ENCODE data around the gene SCD. TPM values are rescaled to one million over a fixed set of nuclear protein-coding genes. Genes with fewer than 3 reads are reported as not detected.

The SCD gene
- total RNA-seq, 1 donor from 2014 or later = 298 TPM

- no peak for TF ChIP-seq CTCF (IDR thresholded peaks at IDR 0.05; ENCODE audit: insufficient read depth, low read length, severe bottlenecking)
- FAIRE-seq (no peak), DNase-seq (ENCODE audit: low read depth) (no peak)
- Histone ChIP-seq H3K4me3 (ENCODE audit: low read depth, low read length) (no peak overlapping the region), H3K27me3 (ENCODE audit: control insufficient read depth, insufficient read depth, low read length) (no peaks in the 10 kb centered on the region), H3K36me3 (ENCODE audit: control insufficient read depth, insufficient read depth, low read length) (no peaks in the 10 kb centered on the region)
These were observed 21.7 kb downstream of the SCD start for GRCh38 chr10:100368721-100369120.

GRCh38 chr10:100370714-100371481 lies 23.9 kb downstream of the SCD start:
- DNase-seq (ENCODE audit: low read depth) (peak; percentile 88), FAIRE-seq (no peak)
- H3K36me3 ChIP-seq (ENCODE audit: control insufficient read depth, insufficient read depth, low read length) = no peaks in the 10 kb centered on the region
- H3K4me3 ChIP-seq (ENCODE audit: low read depth, low read length) = no peak overlapping the region
- no peak for TF ChIP-seq CTCF (IDR thresholded peaks at IDR 0.05; ENCODE audit: insufficient read depth, low read length, severe bottlenecking)
- no peaks in the 10 kb centered on the region for H3K27me3 ChIP-seq (ENCODE audit: control insufficient read depth, insufficient read depth, low read length)

- no peaks in the 10 kb centered on the region for H3K36me3 ChIP-seq (ENCODE audit: control insufficient read depth, insufficient read depth, low read length)
- FAIRE-seq (no peak), DNase-seq (ENCODE audit: low read depth) (no peak)
- H3K27me3 ChIP-seq (ENCODE audit: control insufficient read depth, insufficient read depth, low read length) = no peaks in the 10 kb centered on the region
- no peak overlapping the region for H3K4me3 ChIP-seq (ENCODE audit: low read depth, low read length)
- TF ChIP-seq CTCF (IDR thresholded peaks at IDR 0.05; ENCODE audit: insufficient read depth, low read length, severe bottlenecking) = no peak
These were observed 24.5 kb downstream of the SCD start for GRCh38 chr10:100371482-100372027.

- Histone ChIP-seq H3K36me3 (ENCODE audit: control insufficient read depth, insufficient read depth, low read length) (no peaks in the 10 kb centered on the region), H3K4me3 (ENCODE audit: low read depth, low read length) (peak overlapping the region; percentile 33), H3K27me3 (ENCODE audit: control insufficient read depth, insufficient read depth, low read length) (no peaks in the 10 kb centered on the region)
- FAIRE-seq (no peak), DNase-seq (ENCODE audit: low read depth) (no peak)
- no peak for TF ChIP-seq CTCF (IDR thresholded peaks at IDR 0.05; ENCODE audit: insufficient read depth, low read length, severe bottlenecking)
These were observed 25.6 kb downstream of the SCD start for GRCh38 chr10:100372415-100373297.

- no peak for TF ChIP-seq CTCF (IDR thresholded peaks at IDR 0.05; ENCODE audit: insufficient read depth, low read length, severe bottlenecking)
- FAIRE-seq = peak; percentile 23
- no peaks in the 10 kb centered on the region for H3K27me3 ChIP-seq (ENCODE audit: control insufficient read depth, insufficient read depth, low read length)
- H3K36me3 ChIP-seq (ENCODE audit: control insufficient read depth, insufficient read depth, low read length) = no peaks in the 10 kb centered on the region
- H3K4me3 ChIP-seq (ENCODE audit: low read depth, low read length) = peak overlapping the region; percentile 47
- peak; percentile 99 for DNase-seq (ENCODE audit: low read depth)
These were observed 26.5 kb downstream of the SCD start for GRCh38 chr10:100373298-100374199.
